HG02571 (cell line): Measurements from ENCODE around the gene COQ10B.

Source experiments
- ATAC-seq: cut with Tn5 transposase; IDR thresholded peaks from one replicate; pipeline ENCODE4 v1.9.1; 2021; ENCODE audit warnings: mild to moderate bottlenecking, moderate library complexity; ENCODE audit not compliant: unreplicated experiment

Gene COQ10B

GRCh38 chr2:197499594-197500502 is 46.5 kb downstream of the COQ10B start, which contains the start of the genes HSPD1 and HSPE1:
Gene HSPD1 (minus strand): TSS chr2:197499840. CDS start chr2:197498848, 992 bp downstream.
Gene HSPE1 (plus strand): TSS chr2:197500379. CDS start chr2:197500437, 58 bp downstream.
- peak; percentile 79 for ATAC-seq

GRCh38 chr2:197500503-197501131 is 47.3 kb downstream of the COQ10B start:
- peak; percentile 3 for ATAC-seq

- no peak for ATAC-seq
Measured at GRCh38 chr2:197502201-197502600, 48.8 kb downstream of the COQ10B start.

GRCh38 chr2:197502685-197503084 is 49.3 kb downstream of the COQ10B start:
- no peak for ATAC-seq

- ATAC-seq = no peak
Measured at GRCh38 chr2:197504000-197504399, 50.6 kb downstream of the COQ10B start.

- ATAC-seq = no peak
Measured at GRCh38 chr2:197504512-197504911, 51.2 kb downstream of the COQ10B start.

- no peak for ATAC-seq
Measured at GRCh38 chr2:197506658-197507057, 53.3 kb downstream of the COQ10B start.

GRCh38 chr2:197513915-197514314 is 60.6 kb downstream of the COQ10B start:
- ATAC-seq = no peak

GRCh38 chr2:197514754-197515153 is 61.4 kb downstream of the COQ10B start:
- ATAC-seq = no peak

GRCh38 chr2:197515315-197515738 is 62.0 kb downstream of the COQ10B start:
- peak; percentile 2 for ATAC-seq

- ATAC-seq = peak; percentile 94
Measured at GRCh38 chr2:197515739-197516392, 62.5 kb downstream of the COQ10B start, which contains the start of gene MOB4. Gene MOB4 (plus strand): TSS chr2:197516066. CDS start chr2:197516087, 21 bp downstream.

- ATAC-seq = peak; percentile 9
Measured at GRCh38 chr2:197516393-197516761, 63.0 kb downstream of the COQ10B start.

- ATAC-seq = no peak
Measured at GRCh38 chr2:197517150-197517549, 63.8 kb downstream of the COQ10B start.
